Fibroblast of skin of right quadriceps (primary cell): ENCODE measurements around the gene POTEF.
"Not testable (repeated sequence)": the region's sequence is repeated elsewhere in the genome, so short reads cannot be mapped to it uniquely, and the experiment has no call there.

ENCODE experiments used
- DNase-seq: peaks from one replicate; pipeline ENCODE4 v3.0.0-alpha.2; 2013

The POTEF gene

DNA sequence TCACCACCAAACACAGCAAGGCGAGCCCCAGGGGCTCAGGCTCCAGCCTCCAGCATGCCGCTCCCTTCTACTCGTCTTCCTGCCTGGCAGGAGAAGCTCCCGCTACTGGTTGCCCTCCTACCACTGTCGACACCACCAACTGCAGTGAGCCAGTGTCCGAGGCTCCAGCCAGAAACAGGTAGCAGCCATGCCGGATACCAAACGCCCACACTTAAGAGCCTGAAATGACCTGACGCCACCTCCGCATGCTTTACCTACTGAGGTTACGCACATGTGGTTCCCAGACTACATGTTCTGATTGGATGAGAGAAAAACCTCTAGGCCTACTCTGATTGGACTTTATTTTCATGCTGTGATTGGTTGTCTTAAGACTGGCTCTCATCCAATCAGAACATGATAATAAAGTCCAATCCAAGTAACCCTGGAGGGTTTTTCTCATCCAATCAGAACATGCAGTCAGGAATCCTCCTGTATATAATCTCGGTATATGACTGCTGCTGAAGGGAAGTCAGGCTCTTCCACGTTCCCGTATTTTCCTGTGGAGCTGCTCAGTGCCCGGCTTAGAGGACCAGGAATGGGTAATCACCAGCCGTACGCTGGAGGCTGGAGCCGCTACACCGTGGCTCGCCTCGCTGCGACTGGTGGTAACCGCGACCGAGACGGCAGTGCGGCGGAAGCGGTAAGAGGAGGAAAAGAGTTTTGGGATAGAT, at the start of gene POTEF:
Gene POTEF, minus strand, starts transcription at position 103 of the 710 bp plus-strand sequence. CDS start 8,707 bp downstream, outside the sequence.
- not testable (repeated sequence) for DNase-seq

GRCh38 chr2:130174866-130175265, 45.8 kb upstream of the POTEF start:
- not testable (repeated sequence) for DNase-seq

DNA sequence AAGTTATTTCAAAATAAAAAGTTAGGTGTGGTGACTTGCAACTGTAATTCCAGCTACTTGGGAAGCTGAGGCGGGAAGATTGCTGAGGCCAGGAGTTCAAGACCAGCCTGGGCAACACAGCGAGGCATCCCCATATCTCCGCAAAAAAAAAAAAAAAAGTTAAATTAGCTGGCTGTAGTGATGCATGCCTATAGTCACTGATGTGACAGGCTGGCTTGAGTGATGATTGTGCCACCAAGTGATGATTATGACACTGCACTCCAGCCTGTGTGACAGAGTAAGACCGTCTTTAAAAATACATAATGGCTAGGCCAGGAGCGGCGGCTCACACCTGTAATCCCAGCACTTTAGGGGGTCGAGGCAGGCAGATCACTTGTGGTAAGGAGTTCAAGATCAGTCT, 40.9 kb upstream of the POTEF start:
- no peak for DNase-seq

GRCh38 chr2:130169163-130169562, 40.1 kb upstream of the POTEF start:
- DNase-seq = not testable (repeated sequence)

DNA sequence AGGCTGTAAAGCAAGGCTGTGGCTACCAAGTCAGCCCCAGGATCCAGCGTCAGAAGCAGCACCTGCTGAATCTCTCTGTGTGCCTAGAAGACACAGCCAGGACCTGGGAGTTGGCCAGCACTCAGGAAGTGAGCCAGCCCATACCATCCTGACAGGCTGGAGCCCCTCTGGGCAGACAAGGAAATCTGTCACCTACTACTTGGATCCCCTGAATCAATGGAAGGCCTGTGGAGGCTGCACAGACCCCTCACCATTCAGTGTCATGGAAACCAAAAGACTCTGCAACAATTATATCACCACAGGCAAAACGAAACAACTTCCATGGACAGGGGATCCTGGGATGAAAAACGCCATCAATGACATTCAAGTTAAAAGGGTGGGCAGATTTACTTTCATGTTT, 37.6 kb upstream of the POTEF start:
- not testable (repeated sequence) for DNase-seq

DNA sequence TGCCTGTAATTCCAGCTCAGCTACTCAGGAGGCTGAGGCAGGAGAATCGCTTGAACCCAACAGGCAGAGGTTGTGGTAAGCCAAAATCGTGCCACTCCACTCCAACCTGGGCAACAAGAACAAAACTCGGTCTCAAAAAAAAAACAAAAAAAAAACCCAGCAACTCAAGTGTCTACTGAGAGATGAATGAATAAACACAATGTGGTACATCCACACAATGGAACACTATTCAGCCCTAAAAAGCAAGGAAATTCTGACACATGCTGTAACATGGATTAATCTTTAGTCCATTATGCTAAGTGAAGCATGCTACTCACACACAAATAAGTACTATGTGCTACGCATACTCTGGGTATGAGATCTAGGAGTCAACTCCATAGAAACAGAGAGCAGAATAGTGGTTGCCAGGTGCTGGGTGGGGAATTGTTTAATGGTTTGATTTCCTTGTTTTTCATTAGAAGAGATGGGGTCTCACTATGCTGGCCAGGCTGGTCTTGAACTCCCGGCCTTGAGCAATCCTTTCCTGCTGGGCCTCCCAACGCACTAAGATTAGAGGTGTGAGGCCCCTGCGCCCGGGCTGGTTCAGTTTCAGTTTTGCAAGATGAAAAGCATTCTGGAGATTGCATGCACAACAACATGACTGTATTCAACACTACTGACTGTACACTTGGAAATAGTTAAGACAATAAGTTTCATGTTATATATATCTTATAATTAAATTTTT, 36.4 kb upstream of the POTEF start:
- DNase-seq = no peak

- no peak for DNase-seq
Measured at GRCh38 chr2:130162968-130163367, 33.9 kb upstream of the POTEF start.

DNA sequence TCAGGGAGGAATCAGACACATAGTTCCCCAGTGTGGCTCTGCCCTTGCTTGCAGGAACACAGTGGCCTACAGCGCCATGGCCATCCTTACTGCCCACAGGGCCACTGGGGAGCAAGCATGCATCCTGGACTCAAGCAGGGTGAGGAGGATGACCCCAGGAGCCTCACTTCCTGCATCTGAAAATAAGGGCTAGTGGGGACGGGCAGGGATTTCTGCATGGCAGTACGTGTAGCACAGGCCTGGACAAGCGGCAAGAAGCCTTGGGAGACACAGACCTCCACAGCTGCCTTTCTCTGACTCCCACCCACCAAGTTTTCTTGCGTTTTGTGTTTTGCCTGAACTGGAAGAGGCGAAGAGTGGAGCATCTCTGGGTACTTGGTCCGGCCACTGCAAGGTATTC, 33.5 kb upstream of the POTEF start:
- DNase-seq = not testable (repeated sequence)

GRCh38 chr2:130160838-130161705, 32.0 kb upstream of the POTEF start:
- DNase-seq = not testable (repeated sequence)

DNA sequence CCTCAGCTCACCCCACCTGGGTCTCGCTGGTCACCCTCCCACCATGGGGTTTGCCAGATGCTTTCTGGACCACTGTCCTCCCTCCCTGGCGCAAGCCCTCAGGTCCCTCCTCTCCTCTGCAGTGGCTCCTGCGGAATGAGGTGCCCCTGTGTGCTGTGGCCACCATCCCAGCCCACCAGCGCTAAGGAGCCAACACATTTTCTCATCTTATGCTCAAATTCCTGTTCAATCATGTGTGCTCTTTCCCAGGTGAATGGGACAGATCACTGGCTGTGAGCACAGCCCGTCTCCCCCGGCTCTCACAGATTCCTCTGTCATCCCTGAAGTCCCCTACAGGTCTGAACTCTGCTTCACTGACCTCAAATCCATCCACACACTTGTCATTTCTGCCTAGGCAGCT, 31.1 kb upstream of the POTEF start:
- no peak for DNase-seq

DNA sequence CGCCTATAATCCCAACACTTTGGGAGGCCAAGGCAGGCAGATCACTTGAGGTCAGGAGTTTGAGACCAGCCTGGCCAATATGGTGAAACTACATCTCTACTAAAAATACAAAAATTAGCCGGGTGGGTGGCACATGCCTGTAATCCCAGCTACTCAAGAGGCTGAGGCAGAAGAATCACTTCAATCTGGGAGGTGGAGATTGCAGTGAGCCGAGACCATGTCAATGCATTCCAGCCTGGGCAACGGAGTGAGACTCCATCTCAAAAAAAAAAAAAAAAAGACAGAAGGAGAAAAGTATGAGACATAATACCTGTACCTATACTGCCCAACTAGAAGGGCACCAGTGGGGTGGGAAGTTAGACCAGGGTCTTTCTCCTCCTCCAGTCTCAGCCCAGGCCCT, 30.4 kb upstream of the POTEF start:
- not testable (repeated sequence) for DNase-seq

GRCh38 chr2:130158631-130159030, 29.6 kb upstream of the POTEF start:
- no peak for DNase-seq

DNA sequence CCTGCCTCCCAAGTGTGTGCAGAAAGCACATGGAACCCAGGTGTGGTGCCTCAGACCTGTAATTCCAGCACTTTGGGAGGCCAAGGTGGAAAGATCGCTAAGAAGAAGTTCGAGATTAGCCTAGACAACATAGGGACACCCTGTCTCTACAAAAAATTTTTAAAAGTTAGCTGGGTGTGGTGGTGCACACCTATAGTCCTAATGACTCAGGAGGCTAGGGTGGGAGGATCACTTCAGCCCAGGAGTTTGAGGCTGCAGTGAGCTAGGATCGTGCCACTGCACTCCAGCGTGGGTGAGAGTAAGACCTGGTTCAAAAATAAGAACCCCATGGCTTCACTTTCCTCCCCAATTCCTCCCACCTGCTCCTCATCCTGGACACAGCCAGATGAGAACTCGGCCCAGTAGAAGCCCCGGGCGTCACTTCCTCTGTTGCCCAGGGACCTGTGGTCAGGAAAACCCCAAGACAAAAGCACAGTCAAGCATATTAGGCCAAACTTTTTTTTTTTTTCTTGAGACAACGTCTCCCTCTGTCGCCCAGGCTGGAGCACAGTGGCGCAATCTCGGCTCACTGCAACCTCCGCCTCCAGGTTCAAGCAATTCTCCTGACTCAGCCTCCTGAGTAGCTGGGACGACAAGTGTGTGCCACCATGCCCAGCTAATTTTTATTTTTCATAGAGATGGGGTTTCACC, 28.9 kb upstream of the POTEF start:
- DNase-seq = not testable (repeated sequence)

- DNase-seq = not testable (repeated sequence)
Measured at GRCh38 chr2:130157354-130157753, 28.3 kb upstream of the POTEF start.

DNA sequence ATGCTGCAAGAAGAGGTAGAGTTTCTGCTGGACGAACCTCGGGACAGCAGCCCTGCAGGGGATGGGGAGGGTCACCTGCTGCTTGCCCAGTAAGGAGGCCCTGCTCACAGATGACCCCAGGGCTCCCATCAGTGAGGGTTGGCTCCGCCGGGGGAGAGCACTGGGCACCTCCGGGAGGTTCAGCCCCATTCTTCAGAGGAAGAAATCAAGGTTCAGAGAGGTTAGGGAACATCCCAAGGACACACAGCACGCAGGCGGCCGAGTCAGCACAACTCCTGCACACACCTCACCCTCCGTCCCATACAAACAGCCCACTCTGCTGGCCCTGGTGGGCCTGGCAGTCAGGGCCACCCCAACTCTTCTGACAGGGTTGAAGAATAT, 27.6 kb upstream of the POTEF start:
- no peak for DNase-seq

DNA sequence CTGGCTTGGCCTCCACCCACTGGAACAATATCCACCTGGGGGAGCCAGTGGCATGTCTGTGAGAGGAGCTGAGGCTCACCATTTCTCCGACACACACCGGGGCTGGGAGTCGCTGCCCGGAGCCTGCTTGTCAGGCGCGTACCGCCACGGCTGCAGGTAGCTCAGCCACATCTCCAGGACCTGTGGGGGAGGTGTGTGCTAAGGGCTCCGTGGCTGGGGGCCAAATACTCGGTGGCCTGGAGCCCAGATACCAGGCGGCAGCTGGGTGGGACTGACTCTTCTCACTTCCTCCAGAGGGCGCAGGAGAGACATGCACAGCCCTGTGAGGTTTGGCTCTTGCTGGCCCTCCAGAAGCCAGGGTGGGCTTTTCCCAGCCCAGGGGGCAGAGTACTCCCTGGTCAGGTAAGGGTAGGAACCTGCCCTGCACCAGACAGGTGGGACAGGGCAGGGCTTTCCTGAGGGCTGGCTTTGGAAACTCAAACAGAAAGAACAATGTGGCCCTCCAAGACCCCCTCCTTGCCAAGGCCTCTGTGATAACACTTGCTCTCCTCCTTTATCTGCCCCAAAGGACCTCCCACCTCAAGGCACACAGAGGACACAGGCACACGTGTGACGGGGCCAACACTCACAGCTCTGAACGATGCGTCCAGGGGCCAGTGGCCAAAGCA, 27.1 kb upstream of the POTEF start:
- DNase-seq = peak; percentile 44

DNA sequence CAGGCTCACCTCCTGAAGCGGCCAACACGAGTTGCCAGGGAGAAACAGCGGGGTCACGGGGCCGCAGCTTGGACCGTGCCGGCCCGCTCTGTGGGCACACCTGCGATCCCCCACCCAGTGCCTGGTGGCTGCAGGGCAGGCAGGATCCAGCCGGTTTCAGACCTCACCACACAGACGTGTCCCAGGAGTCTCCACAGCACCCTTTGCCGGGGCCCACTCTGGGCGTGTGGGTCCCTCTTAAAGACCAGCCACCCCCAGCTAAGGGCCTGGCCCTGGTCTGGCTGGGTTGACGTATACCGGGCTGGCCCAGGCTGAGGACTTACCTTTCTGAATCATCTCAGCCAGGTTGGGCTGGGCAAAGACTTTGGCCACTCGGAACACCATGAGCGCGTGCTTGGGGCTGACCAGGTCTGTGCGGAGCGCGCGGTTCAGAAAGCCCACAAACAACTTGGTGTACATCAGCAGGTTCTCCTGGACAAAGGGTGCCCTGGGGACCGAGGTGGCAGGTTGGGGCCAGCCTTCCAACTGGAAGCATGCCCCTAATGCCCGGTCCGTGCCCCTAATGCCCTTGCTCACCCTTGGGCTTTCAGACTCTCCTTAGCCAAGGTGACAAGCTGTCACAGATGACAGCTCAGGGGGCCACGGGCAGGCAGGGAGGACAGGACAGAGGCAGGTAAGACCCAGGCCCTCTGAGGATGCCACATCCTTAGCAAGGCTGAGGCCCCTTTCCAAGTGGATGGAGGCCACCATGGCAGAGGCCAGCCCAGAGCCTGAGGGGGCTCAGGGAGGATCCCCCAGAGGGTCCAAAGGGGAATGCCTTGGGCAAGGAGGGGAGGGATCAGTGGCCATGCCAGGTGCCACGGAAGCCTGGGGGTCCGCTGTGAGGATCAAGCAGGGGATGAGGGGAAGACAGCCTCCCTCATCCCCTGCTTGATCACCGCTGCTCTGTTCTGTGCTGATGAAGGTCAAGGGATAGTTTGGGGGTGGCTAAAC, 26.0 kb upstream of the POTEF start:
- no peak for DNase-seq

DNA sequence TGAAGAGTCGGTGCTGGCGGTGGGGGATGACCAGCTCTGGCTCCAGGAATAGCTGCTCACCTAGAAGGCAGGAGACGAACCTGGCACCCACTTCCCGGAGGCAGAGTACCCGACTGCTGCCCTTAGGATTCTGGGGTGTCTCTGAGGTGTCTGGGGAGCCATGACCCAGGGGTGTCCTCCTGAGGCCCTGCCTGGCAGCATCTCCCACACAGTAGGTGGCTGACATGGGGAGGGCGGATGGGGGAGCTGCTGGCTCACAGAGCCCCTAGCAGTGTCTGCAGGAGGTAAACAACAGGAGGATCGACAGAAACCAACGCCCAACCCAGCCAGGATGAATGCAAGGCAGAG, 25.4 kb upstream of the POTEF start:
- not testable (repeated sequence) for DNase-seq

DNA sequence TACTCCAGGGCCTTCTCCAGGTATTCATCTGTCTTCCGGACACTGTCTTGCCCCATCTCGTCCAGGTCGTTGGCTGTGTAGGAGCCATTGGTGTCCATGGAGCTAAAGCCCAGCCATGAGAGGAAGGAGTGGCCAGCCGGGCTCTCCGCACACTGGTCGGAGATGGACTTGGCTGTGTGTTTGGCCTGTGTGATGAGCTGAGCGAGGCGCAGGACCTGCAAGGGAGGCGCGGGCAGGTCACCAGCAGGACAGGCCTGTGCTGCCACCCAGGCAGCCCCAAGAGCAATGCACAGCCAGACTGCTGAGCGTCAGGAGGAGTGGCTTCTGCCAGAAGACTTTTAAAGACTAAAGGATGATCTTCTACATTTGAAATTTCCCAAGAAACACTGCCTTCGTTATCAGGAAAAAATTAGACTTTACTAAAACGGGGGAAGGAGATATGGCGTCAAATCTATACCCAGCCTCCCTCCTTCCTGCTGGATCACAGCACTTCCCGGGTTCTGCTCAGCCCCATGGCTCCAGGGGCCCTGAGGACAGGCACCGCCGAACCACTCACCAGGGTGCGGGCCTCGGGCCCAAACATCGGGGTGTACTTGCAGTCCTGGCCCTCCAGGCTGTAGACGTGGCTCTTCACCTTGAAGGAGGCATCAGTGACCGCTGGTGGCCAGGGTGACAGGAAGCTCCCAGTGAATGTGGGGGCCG, 24.9 kb upstream of the POTEF start:
- not testable (repeated sequence) for DNase-seq
